Measurements from ENCODE around the gene MYO3B.

Gene MYO3B

DNA sequence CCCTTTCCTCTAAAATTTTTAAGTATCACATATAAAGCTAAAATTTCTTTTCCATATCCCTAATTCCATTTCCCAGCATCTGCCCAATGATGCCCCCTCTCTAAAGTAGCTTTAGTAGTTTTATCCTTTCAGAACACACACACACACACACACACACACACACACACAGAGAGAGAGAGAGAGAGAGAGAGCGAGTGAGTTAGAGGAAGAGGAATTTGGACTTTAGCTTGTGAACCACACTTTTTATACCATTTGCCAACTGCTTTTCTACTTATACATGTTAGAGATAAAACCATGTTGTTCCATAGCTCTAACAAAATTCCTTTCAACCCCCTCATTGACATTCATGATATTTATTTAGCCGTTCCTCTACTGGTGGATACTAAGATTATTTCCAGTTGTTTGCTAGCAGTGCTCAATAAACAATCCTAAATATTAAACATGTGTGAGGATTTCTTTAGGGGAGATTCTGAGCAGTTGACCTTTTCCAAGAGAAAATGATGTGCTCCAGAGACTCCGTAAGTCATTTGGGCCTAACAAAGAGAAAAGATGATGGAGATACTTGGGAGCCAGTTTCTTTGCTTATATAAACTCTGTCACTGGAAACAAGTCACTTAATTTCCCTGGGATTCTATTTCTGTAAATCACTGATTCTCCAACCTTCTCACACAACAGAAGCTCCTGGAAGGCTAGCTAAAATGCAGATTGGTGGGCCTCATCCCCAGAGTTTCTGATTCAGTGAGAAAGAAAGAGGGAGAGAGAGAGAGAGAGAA lies 307.5 kb downstream of the MYO3B start:
- no peak for DNase-seq

DNA sequence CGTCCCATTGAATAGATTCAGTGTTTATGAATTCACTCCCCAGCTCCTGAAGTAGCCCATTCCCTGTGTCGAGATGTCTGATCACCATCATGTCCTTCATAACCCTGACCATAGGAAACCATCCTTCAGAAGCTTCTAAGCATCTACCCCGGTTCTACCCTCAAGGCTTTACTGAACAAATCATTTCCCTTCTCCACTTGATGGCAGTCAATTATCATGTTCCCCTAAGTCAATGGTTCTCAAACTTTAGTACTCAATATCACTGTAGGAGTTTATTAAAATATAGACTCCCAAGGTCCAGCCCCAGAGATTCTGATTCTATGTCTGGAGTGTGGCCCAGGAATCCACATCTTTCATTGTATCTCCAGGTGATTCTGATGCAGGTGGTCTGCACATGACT lies 308.8 kb downstream of the MYO3B start:
- DNase-seq = no peak

DNA sequence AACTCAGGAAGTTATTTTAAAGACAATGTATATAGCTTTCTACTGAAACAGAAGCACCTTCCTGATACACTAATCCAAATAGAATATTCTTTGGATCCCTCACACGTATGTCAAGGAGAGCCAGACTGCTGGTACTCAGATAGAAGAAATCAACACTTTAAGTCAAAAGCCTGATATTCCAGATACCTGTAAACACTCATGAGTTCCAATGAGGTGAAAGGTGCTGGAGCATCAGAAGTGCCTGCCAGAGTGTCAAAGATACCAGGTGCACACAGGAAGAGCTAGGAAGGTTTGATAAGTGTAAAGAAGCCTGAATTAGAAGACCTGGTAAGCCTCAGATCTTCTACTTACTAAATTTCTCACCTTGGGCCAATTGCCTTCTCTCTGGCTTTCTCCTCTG lies 310.9 kb downstream of the MYO3B start:
- DNase-seq = no peak

DNA sequence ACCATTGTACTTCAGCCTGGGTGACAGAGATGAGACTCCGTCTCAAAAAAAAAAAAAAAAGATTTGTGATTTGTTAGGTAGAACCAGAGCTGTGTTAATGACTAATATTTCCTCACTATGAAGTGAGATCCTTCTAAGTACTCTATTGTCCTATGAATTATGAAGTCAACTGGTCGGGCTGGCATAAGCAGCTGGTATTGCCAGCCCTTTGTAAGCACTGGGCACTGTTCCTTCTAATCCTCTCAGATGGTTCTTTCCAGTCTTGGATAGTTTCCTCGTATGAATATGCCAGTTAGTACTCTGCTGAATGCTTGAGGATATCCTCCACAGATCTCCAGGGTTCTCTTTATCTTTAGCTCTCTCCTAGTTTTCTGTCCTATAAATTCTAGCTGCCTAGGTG lies 314.1 kb downstream of the MYO3B start:
- no peak for DNase-seq

DNA sequence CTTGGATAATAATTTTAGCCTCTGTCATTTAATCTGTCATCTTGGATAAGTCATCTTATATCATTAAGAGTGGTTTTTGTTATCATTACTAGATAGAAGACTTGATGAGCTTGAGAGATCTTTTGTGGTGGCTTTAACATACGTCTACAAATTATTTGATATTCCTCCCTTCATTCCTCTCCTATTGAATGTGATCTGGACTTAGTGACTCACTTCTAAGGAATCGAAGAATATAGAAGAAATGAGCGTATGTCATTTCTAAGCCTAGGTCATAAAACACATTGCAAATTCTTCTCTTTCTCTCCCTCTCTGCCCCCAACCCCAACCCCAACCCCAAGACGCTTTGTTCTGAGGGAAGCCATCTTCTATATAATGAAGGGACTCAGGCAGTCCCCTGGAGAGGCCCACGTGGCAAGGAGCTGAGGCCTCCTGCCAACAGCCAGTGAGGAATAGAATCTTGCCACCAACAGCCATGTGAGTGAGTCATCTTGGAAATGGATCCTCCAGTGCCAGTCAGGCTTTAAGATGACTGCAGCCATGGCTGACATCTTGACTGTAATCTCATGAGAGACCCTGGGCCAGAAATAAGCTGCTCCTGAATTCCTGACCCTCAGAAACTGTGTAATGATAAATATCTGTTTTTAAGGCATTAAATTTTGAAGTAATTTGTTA lies 315.6 kb downstream of the MYO3B start:
- no peak for DNase-seq

DNA sequence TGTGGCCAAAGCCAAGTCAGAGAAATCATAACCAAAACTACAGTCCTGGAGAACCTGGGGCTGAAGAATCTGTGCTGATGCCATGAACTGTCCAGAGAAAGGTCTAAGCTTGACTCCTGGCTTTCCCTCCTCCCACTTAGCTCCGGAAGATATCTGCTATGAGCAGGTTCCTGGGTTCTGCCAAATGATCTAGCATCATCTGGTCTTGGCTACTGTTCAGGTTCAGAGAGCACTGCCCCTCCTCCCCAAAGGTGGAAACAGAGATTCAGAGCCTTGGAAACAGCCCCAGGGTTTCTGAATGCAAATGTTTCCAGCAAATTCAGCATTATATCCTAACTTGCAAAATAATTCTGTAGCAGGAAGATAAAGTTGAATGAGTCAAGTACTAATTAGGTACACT lies 317.9 kb downstream of the MYO3B start:
- DNase-seq = no peak

DNA sequence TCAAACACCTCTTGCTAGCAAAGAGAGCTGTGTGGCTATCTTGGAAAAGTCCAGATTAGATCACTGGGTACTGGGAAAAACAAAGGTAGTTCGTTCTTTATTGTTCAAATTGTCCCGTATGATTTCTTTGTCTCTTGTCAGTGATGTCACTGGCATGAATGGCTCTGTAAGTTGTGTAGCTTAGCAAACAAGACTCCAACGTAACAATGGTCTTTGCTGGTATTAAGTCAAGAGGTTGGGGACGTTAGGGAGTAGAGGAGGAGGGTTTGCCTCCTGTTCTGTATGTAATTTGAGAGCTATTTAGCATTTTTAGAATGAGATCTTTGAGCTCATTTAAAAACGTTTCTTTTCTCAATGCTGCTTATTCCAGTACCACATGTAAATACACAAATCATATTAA lies 320.7 kb downstream of the MYO3B start:
- peak; percentile 48 for DNase-seq

DNA sequence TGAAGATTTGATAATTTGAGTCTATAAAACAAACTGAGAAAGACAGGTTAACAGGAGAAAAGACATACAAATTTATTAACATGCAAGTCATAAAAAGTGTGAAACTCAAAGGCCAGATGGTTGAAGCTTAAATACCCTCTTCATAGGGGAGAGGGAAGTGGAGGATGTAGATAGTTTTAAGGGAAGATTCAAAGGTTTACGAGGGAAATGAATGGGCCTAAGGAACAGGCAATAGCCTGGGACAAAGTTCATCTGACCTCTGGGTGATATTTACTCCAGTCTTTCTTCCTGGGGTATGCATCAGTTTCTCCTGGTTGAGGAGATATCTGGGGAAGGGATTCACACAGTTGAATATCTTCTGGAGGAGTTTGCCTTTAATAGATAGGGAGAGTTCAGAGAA lies 322.2 kb downstream of the MYO3B start:
- no peak for DNase-seq

DNA sequence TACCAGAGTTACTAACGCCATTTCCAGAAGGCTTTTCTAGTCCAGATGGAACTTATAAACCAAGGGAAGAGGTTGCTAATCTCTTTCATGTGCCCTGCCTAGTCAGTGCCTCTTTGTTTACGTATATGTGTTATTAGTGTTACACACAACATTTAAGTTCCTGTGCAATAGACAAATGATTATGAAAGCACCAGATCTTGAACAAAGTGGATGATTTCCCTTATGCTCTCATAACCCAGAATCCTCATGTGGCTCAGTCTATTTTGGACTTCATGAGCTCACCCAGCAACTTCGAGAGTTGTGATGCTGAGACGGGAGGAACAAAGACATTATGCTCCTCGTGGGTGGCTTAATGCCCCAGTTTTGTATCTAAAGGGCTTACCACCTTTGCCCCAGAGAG lies 322.8 kb downstream of the MYO3B start:
- DNase-seq = no peak

DNA sequence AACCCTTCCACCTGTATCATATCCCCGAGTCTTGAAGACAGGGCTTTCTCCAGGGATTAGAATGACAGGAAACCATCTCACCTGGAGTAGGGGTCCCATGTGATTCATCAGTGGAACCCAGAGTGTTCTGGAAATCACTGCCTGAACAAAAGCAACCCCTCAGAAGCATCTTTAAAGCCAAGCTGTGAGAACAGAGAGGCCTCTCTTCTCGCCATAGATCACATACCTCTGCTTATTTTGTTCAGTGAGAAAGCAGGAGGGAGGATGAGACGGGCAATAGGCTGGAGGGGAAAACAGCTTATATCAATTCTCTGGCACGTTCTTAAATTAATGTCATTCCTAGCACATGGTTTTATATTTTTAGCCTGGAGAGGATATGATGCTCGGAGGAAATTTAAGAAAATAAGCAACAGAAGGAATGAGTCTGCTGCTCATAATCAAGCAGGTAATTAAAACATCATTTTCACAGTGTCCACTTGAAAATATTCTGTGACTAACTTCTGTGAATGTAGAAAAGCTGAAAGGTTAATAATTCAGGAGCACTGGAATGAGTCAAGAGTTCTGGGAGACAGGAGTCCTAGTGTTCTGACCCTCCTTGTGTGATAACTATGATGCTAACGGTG lies 323.6 kb downstream of the MYO3B start:
- no peak for DNase-seq

DNA sequence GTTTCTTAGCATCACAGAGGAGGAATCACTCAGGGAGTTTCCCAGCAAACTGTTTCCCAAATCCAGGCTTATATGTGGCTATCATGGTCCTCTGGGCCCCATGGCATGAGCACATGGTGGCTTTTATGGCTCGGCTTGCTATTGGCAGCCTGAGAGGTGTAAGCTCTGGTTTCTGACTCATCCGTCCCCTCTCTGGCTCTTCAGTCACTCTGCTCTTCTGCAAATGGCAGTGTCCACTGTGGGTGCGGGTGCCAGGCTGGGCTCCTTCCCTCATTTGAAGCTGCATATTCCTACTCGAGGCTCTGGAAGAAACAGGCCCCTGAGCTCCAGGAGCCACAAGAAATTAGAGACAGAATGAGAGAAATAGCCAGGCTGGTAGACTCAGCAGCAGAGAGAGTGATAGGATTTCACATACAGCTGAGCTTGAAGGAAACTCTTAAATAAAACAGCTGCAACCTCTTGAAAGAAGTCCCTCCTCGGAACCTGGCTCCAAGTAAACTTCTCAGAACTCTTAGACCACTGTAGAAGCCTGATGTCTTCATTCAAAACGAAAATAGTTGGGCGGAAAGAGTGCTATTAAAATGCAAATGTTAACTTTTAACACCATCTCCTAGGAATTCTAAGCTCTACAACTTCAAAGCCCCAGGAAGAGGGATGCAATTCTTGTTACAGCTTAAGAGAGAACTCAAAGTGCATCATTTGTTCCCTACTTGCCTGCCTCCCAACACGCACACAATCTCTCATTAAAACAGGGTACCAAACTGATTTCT lies 324.6 kb downstream of the MYO3B start:
- DNase-seq = no peak

DNA sequence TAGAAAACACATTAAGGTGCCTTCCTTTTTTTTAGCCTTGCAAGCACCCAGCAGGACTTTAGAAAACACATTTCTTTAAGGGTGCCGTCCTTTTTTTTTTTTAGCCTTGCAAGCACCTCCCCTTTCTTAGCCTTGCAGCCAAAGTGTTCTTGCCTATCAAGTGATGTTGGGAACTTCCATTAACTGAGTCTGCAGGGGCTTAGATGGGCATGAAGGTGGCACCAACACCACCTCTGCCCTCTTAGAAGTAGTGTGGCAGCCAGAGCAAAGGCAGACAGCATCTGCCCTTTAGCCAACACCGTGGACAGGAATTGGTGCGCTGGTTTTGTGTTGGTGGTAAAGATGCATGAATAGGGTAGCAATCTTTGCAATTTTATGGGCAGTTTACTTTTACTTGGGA lies 325.6 kb downstream of the MYO3B start:
- DNase-seq = no peak

DNA sequence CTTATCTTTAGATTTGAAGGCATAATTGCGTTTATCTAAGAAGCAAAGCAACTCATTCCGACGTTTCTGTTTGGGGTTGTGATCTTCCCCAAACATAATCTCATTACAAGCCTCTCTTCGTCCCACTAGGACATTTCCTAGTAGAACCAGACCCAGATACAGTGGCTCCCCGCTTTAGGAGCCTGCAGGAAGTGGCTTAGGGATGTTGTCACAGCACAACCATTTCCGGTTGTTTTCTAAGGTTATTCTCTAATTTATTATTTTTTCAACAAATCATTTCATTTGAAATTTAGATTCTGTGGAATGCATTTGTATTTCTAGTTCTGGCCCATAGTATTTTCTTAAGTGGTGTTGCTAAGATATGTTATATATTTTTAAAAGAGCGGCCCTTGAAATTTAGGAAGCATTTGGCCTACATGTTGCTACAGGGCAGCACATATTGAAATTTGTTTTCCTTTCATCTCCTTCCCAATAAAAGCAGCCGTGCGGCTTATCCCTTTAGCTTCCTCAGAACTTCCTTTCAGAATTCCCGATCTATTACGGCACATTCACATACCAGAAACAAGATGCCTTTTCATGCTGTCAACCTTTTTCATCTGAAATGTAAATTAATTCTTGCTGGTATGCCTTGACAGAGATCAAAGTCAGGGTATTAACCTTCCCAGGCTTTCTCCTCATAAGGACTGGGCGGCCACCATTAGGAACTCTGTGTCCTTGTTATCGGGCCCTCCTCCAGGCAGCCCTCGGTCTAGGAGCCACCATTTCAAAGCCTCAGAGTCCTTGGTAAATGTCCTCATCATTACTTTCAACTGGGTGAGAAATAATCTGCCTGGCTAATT lies 326.2 kb downstream of the MYO3B start:
- no peak for DNase-seq

DNA sequence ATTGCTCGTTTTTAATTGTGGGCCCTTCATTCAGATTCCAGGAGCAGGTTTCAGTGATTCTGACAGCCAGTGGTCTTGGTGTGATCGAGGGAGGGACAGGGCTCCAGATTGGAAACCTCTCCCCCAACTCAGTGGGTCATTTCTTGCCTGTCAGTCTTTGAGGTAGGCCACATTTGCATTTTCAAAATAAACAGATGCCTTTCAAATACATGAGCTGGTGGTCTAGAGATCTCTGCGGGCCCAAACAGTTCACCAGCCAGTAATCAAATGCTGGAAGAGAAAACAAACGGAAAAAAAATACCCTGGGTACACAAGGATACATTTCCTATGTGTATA lies 326.8 kb downstream of the MYO3B start:
- no peak for DNase-seq

DNA sequence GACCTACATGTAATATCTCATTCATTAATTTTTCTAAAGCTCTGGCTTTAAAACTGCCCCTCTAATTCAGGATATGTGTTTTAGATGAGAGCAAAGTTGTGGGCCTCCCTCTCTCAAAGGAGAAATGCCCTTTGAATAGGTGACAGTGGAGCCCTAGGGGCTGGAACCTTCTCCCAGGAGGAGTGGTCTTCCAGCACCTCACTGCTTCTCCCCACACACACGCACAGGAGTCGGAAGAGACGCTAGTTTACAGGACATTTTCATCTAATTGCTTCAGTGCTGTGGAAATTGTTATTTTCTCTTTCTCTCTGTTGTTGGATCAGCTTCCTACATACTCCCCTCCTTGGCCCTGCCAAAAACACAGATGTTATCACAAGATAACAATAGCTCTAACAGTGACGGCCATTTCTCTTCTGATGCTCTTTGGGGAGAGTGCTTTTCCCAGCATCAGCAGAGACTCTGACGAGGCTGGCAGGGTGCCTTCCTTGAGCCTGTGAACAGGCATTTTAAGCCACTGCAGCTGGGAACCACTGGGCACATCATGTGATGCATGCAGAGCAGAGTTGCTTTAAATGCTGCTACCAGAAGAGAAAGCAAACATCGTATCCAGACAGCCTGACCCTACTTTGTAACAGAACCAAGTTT lies 327.8 kb downstream of the MYO3B start:
- DNase-seq = no peak

DNA sequence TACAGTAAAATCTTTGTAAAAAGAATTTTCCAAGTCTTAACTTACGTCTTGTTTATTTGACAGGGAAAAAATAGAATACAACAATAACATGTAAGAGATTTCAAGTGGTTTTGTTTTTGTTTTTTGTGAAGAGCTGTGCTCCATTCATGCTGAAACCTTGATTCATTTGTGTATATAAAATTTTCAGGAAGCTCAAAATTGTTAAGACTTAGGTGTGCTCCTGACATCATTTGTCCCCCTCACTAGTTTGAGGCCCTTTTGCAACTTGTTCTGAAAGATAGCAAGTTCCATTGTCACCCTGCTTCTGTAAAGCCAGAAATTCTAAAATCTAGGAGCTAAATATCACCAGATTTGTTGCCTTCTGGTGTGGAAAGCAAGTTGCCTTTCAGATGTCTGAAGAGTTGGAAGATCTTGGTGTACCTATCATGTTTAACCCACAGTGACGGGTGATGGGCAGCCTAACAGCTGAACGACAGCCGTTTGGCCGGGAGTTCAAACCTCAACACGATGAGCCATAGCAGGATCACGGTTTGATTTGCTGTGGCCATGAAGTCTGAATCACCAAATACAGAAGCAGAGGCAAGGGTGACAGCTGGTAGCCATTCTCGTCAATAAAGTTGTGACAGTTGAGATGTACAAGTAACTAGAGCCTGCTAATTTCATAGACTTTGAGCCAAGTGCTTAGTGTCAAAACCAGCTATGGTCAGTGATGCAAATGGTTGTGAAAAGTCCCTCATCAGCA lies 331.7 kb downstream of the MYO3B start:
- no peak for DNase-seq

DNA sequence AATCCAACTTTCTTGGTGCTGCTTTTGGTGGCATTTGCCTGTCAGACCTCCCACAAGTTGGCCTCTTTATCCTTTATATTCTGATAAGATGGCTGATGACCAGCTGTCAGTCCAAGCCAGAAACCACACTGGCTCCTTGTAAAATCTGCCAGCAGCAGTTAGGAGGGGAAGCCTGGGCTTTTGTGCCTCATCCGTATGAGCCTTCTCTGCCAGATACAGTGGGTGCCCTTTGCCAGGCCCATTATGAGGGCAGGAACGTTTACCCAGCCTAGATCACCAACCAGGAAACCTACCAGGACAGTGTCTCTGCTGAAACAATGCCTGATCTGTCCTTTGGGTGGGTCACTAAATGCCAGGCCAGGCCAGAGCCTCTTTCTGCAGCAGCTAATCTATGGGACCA lies 334.3 kb downstream of the MYO3B start:
- no peak for DNase-seq

DNA sequence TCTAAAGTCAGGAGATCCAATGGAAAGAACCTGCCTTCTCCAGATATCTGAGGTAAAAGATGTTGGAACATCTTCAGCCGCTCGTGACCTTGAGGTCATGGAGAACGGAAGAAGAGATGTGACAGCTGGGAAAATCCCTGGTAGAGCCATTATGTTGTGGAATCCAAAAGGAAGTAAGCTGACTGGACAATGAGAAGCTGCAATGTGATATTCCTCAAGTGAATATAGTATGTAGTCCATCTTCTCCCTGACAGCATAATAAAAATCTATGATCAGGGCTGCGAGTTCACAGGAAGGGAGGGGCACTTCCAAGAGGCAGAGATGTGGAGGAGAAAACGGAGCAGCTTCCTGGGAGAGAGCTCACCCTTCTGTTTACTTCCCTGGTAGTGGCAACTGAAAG lies 336.2 kb downstream of the MYO3B start:
- DNase-seq = no peak

DNA sequence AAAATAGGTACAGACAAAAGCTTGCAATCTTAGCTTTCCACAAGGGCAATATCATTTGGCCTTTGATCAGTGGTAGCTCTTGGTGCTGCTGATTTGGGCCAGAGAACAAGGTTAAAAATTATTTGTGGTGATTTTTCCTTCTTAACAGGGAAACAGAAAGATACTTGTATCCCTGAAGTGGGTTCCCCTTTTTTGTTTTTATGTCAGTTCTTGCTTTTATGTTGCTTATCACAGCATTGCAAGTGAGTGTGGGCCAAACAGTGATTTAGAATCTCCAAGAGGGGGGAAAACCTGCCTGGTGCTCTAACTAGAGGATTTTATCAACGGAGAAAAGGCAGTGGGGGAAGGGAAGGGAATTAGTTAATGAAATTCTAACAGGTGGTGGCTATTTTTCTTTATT lies 339.6 kb downstream of the MYO3B start:
- DNase-seq = no peak

DNA sequence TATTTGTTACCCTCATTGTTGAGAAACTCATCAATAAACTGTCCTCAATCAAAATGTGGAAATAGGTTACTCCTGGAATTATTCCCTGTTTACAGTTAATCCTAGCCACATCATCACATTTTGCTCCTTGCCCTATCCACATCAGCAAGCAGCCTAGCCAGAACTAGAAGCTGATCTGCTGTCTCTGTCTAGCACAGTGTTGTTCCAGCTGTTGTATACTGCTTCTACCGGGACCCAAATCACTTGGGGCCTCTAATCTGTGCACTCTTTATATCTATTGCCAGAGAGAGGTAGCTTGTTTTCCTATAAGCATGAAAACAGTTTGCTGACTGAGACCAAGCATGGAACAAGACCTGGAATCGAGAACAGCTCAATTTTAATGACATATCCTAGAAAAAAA lies 341.0 kb downstream of the MYO3B start:
- DNase-seq = no peak

DNA sequence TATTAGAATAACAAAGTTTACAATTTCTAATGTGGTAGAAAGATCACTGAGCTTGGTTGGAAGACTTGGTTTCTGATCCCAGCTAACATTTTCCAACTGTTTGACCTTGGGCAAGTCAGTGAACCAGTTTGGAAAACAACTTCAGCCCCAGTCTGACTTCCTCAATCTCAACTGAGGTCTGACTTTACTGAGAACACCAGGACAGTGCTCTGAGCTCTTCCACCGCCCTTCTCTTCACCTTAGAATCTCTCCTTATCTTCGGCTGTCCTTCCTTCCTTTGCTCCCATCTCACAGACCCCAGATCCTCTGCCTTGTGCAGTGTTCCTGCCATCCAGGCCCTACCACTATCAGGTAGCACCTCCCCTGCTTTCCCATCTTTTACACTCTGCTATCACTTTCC lies 343.4 kb downstream of the MYO3B start:
- DNase-seq = no peak

DNA sequence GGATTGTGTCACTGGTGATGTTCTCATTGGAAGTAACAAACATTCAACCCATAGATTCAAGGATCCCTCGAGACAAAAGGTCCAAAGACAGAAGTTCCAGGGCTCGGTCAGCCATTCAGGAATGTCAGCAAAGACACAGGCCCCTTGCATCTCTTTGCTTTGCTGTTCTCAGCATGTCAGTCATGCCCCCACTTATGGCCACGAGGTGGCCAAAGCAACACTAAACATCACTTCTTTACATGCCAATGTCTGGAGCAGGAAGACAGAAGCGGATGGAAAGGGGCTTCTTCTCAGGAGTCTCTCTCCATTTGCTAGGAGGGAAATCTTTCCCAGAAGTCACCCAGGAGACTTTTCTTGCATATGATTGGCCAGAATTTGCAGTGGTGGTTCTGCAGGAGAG lies 345.6 kb downstream of the MYO3B start:
- no peak for DNase-seq

Data from NCI-H748 treated with DMSO at 0.1 percent for 48 hours (cell line).